Measurements from ENCODE around the gene GSTO1. TPM values are rescaled to one million over a fixed set of nuclear protein-coding genes. Genes with fewer than 3 reads are reported as not detected.

GSTO1 gene
- total RNA-seq, 1 experiment from 2014 or later = 86.4 TPM

DNA sequence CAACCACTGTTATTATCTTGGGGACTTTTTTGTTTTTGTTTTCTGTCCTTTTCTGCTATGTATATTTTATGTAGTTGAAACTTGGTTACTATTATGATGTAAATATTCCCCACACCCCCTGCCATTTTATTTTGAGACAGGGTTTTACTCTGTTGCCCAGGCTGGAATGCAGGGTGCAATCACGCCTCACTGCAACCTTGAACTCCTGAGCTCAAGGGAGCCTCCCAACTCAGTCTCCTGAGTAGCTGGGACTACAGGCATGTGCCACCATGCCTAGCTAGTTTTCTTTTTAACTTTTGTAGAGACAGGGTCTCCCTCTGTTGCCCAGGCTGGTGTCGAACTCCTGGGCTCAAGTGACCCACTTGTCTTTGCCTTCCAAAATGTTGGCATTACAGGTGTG is 32.2 kb downstream of the GSTO1 start:
- no peak for DNase-seq
- Histone ChIP-seq H3K36me3 (ENCODE audit: insufficient read depth, low read length) (no peaks in the 10 kb centered on the region), H4K20me1 (ENCODE audit: insufficient read depth, low read depth, low read length) (no peaks in the 10 kb centered on the region), H3K27me3 (ENCODE audit: low read length) (no peaks in the 10 kb centered on the region), H3K79me2 (ENCODE audit: low read length) (no peaks in the 10 kb centered on the region), H3K4me2 (ENCODE audit: low read depth, low read length, poor library complexity, severe bottlenecking) (no peak overlapping the region), H3K4me3 (ENCODE audit: low read length) (no peak overlapping the region), H3K27ac (ENCODE audit: low read length) (no peak overlapping the region), H3K9me3 (ENCODE audit: low read length) (no peaks in the 10 kb centered on the region), H3K9ac (ENCODE audit: low read length) (no peak overlapping the region), H2AFZ (ENCODE audit: low read length) (no peak overlapping the region), H3K9me2 (replicated peaks; ENCODE audit: insufficient read depth, low read length) (no peaks in the 10 kb centered on the region), H3K4me1 (ENCODE audit: low read length) (peaks cover 12% of the 10 kb centered on the region)

DNA sequence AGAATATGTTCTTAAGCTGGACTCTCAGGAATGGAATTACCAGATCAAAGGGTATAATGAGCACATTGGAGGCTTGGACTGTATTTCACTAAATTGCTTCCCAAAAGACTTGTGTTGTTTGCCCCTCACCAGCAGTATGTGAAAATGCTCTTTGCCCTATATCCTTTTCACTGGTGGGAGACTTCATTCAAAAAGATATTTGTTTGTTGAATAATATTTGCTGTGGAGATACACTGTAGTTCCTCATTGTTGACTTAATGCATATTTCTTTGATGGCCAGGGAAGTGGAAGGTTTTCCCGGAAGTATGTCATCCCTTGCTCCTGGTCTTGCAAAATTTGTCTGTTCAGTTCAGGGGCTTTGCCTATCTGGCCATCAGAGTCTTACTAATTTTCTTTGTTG is 33.7 kb downstream of the GSTO1 start:
- H3K27ac ChIP-seq (ENCODE audit: low read length) = no peak overlapping the region
- no peaks in the 10 kb centered on the region for H3K79me2 ChIP-seq (ENCODE audit: low read length)
- H3K4me3 ChIP-seq (ENCODE audit: low read length) = no peak overlapping the region
- no peak overlapping the region for H3K9ac ChIP-seq (ENCODE audit: low read length)
- H3K36me3 ChIP-seq (ENCODE audit: insufficient read depth, low read length) = no peaks in the 10 kb centered on the region
- no peaks in the 10 kb centered on the region for H3K9me3 ChIP-seq (ENCODE audit: low read length)
- no peaks in the 10 kb centered on the region for H4K20me1 ChIP-seq (ENCODE audit: insufficient read depth, low read depth, low read length)
- DNase-seq = no peak
- peaks cover 13% of the 10 kb centered on the region for H3K4me1 ChIP-seq (ENCODE audit: low read length)
- no peak overlapping the region for H2AFZ ChIP-seq (ENCODE audit: low read length)
- no peak overlapping the region for H3K4me2 ChIP-seq (ENCODE audit: low read depth, low read length, poor library complexity, severe bottlenecking)
- H3K27me3 ChIP-seq (ENCODE audit: low read length) = no peaks in the 10 kb centered on the region
- no peaks in the 10 kb centered on the region for H3K9me2 ChIP-seq (replicated peaks; ENCODE audit: insufficient read depth, low read length)

DNA sequence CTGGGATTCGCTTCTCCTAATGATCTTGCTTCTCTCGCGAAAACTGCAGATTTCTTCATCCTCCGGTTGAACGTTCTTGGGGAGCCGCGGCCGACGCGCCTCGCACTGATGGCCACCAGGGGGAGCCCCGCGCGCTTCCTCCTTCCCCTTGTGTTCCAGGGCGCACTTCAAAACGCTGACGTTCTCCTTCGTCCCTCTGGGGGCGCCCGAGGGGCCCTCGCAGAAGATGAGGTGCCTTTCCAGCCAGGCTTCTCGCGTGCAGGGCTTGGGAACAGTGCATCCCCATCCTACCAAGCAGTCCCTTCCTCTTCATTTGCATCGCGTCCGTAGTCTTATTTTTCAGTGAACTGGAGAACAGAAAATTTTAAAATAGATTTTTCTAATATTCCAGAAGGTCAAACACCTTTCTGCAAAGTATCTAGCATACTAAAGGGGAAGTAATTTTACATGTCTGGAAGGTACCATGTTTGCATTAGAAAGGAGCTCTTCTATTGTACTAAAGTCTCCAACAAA is 36.8 kb downstream of the GSTO1 start:
- H3K36me3 ChIP-seq (ENCODE audit: insufficient read depth, low read length) = no peaks in the 10 kb centered on the region
- no peaks in the 10 kb centered on the region for H3K27me3 ChIP-seq (ENCODE audit: low read length)
- H3K79me2 ChIP-seq (ENCODE audit: low read length) = no peaks in the 10 kb centered on the region
- peak; percentile 95 for DNase-seq
- H3K9ac ChIP-seq (ENCODE audit: low read length) = no peak overlapping the region
- peak overlapping the region; percentile 47 for H3K4me2 ChIP-seq (ENCODE audit: low read depth, low read length, poor library complexity, severe bottlenecking)
- no peak overlapping the region for H3K4me3 ChIP-seq (ENCODE audit: low read length)
- no peak overlapping the region for H2AFZ ChIP-seq (ENCODE audit: low read length)
- peaks cover 6% of the 10 kb centered on the region for H3K4me1 ChIP-seq (ENCODE audit: low read length)
- H3K9me3 ChIP-seq (ENCODE audit: low read length) = no peaks in the 10 kb centered on the region
- H4K20me1 ChIP-seq (ENCODE audit: insufficient read depth, low read depth, low read length) = no peaks in the 10 kb centered on the region
- no peaks in the 10 kb centered on the region for H3K9me2 ChIP-seq (replicated peaks; ENCODE audit: insufficient read depth, low read length)
- no peak overlapping the region for H3K27ac ChIP-seq (ENCODE audit: low read length)

DNA sequence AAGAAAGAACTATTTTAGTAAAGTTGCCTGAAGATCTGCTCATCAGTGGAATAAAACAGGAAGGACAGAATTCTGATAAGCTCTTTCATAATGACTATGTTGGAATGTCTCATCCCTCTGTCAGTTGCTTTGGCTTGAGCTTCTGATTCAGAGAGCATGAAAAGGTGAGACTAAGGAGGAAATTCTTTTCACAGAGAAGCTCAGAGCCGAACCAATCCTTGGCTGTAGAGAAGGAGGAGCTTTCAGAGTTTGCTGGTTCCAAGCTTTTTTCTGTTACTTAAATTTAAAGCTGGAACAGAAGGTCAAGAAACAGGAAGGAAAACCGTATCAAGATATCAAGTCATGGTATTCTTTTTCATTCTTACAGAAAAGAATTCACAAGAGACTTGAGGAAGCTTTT is 38.3 kb downstream of the GSTO1 start:
- DNase-seq = no peak
- Histone ChIP-seq H3K27me3 (ENCODE audit: low read length) (no peaks in the 10 kb centered on the region), H3K9me2 (replicated peaks; ENCODE audit: insufficient read depth, low read length) (no peaks in the 10 kb centered on the region), H3K4me3 (ENCODE audit: low read length) (no peak overlapping the region), H3K27ac (ENCODE audit: low read length) (no peak overlapping the region), H3K9ac (ENCODE audit: low read length) (no peak overlapping the region), H4K20me1 (ENCODE audit: insufficient read depth, low read depth, low read length) (no peaks in the 10 kb centered on the region), H3K36me3 (ENCODE audit: insufficient read depth, low read length) (no peaks in the 10 kb centered on the region), H3K79me2 (ENCODE audit: low read length) (no peaks in the 10 kb centered on the region), H2AFZ (ENCODE audit: low read length) (no peak overlapping the region), H3K4me2 (ENCODE audit: low read depth, low read length, poor library complexity, severe bottlenecking) (no peak overlapping the region), H3K9me3 (ENCODE audit: low read length) (no peaks in the 10 kb centered on the region), H3K4me1 (ENCODE audit: low read length) (peaks cover 8% of the 10 kb centered on the region)

DNA sequence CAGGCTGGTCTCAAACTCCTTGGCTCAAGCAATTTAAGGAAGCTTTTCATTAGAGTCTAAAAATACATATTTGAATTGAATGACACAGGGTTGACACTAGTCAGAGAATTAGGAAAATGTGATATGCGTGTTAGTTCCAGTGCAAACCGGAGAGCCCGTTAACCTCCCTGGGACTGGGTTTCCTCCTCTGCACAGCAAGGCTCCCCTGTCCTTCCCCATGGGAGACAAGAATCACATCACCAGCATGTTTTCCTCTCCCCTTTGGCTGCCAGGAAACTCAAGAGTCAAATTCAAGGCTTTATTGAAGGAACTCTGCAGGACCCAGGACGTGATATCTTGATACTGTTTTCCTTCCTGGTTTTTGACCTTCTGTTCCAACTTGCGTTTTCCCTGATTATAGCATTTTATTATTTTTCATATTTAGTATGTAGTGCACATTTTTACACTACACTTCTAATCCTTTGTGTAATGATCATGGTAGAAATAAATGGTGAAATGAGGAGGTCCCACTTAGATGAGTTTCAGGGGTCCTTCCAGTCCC is 39.2 kb downstream of the GSTO1 start:
- no peak overlapping the region for H2AFZ ChIP-seq (ENCODE audit: low read length)
- no peaks in the 10 kb centered on the region for H3K79me2 ChIP-seq (ENCODE audit: low read length)
- no peaks in the 10 kb centered on the region for H3K27me3 ChIP-seq (ENCODE audit: low read length)
- H3K4me3 ChIP-seq (ENCODE audit: low read length) = no peak overlapping the region
- H3K9ac ChIP-seq (ENCODE audit: low read length) = no peak overlapping the region
- H3K4me1 ChIP-seq (ENCODE audit: low read length) = peaks cover 9% of the 10 kb centered on the region
- H3K9me2 ChIP-seq (replicated peaks; ENCODE audit: insufficient read depth, low read length) = no peaks in the 10 kb centered on the region
- DNase-seq = no peak
- no peaks in the 10 kb centered on the region for H4K20me1 ChIP-seq (ENCODE audit: insufficient read depth, low read depth, low read length)
- H3K36me3 ChIP-seq (ENCODE audit: insufficient read depth, low read length) = no peaks in the 10 kb centered on the region
- no peaks in the 10 kb centered on the region for H3K9me3 ChIP-seq (ENCODE audit: low read length)
- no peak overlapping the region for H3K4me2 ChIP-seq (ENCODE audit: low read depth, low read length, poor library complexity, severe bottlenecking)
- H3K27ac ChIP-seq (ENCODE audit: low read length) = no peak overlapping the region

DNA sequence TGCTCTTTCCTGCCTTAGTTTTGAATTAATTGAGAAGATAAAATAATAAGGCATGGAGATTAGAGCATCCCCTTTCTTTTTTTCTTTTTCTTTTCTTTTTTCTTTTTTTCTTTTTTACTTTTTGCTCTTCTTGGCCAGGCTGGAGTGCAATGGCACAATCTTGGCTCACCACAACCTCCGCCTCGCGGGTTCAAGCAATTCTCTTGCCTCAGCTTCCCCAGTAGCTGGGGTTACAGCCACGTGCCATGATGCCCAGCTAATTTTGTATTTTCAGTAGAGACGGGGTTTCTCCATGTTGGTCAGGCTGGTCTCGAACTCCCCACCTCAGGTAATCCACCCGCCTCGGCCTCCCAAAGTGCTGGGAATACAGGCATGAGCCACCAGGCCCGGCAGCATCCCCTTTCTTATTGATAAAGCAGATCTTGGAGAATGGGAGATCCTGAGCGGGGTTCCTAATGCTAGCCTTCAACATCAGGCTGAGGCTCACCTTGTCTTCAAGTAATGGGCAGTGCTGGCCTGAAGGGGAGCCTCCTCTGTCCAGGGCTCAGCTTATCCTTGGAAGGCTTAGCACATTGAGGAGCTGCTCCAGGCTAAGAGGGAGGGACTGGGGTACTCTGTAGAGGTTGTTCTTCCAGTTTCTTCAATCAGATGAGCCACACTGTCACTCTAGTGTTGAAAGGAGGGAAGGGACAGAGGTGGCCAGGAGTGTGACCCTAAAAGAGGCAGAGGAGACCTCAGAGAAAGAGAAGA is 42.2 kb downstream of the GSTO1 start:
- Histone ChIP-seq H3K4me1 (ENCODE audit: low read length) (peaks cover 6% of the 10 kb centered on the region), H3K27ac (ENCODE audit: low read length) (no peak overlapping the region), H3K9me2 (replicated peaks; ENCODE audit: insufficient read depth, low read length) (no peaks in the 10 kb centered on the region), H3K27me3 (ENCODE audit: low read length) (no peaks in the 10 kb centered on the region), H2AFZ (ENCODE audit: low read length) (no peak overlapping the region), H3K9ac (ENCODE audit: low read length) (no peak overlapping the region), H3K9me3 (ENCODE audit: low read length) (no peaks in the 10 kb centered on the region), H3K4me3 (ENCODE audit: low read length) (no peak overlapping the region), H3K79me2 (ENCODE audit: low read length) (no peaks in the 10 kb centered on the region), H3K36me3 (ENCODE audit: insufficient read depth, low read length) (no peaks in the 10 kb centered on the region), H4K20me1 (ENCODE audit: insufficient read depth, low read depth, low read length) (no peaks in the 10 kb centered on the region), H3K4me2 (ENCODE audit: low read depth, low read length, poor library complexity, severe bottlenecking) (no peak overlapping the region)
- no peak for DNase-seq

DNA sequence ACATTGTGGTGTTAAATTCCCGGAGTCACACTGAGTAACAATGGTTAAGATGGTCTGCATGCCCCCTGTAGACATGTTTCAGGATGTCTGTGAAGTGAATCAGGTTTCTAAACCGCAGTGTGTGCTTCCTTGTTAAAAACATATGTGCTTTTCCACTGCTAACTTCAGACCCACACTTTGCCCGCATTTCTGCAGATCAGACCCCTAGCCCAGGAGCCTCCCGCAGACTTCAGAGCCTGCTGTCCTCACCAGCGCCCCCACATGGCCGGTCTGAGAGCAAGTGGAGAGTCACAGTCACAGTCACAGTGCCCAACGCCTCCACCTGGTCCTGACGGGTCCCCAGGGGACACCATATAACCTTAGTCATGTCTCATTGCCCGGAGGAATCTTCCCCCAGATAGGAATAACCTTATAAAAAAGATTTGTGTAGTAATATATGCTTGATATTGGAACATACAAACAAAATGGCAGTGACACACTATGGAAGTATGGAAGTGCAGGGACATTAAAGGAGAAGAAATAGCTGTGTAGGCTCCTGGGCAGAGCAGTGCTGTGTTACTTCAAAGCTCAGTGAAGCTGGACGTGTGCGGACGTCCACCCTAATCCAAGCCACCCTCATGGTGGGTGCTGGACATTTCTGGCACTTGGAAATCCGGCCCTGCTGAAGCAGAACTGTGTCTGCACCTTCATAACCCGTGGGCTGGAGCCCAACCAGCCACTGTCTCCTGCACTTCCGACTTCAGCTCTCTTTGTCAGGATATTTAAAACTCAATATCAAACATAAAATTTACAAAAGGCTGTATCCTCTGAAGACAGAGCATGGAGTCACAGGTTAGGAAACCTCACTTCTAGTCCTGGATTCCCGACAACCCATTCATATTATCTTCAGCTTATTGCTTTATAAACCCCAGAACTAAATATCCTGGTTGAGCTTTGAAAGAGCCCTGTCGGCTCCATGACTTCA is 43.3 kb downstream of the GSTO1 start:
- DNase-seq = peak; percentile 79

More for the DNA sequence above, 43.3 kb downstream of the GSTO1 start:
- Histone ChIP-seq H3K4me3 (ENCODE audit: low read length) (no peak overlapping the region), H3K9me2 (replicated peaks; ENCODE audit: insufficient read depth, low read length) (no peaks in the 10 kb centered on the region), H4K20me1 (ENCODE audit: insufficient read depth, low read depth, low read length) (no peaks in the 10 kb centered on the region), H3K9me3 (ENCODE audit: low read length) (no peaks in the 10 kb centered on the region), H3K27me3 (ENCODE audit: low read length) (no peaks in the 10 kb centered on the region), H3K4me2 (ENCODE audit: low read depth, low read length, poor library complexity, severe bottlenecking) (no peak overlapping the region), H3K4me1 (ENCODE audit: low read length) (peaks cover 3% of the 10 kb centered on the region; the same call in 1 of the 2 replicates), H2AFZ (ENCODE audit: low read length) (no peak overlapping the region), H3K79me2 (ENCODE audit: low read length) (no peaks in the 10 kb centered on the region), H3K36me3 (ENCODE audit: insufficient read depth, low read length) (no peaks in the 10 kb centered on the region), H3K9ac (ENCODE audit: low read length) (no peak overlapping the region), H3K27ac (ENCODE audit: low read length) (no peak overlapping the region)

Data from Karpas-422 (cell line).